Measurements from ENCODE around the gene VRTN.

- TF ChIP-seq POLR2A (IDR thresholded peaks at IDR 0.05) (no peak), CTCF (IDR thresholded peaks at IDR 0.05) (no peak)
Observed at GRCh38 chr14:74400031-74400685, 51.9 kb downstream of the VRTN start.
